Liver (tissue), 9 donors: ENCODE data around the gene CCDC78. TPM values are rescaled to one million over a fixed set of nuclear protein-coding genes. Genes with fewer than 3 reads are reported as not detected.

Experiments used
- DNase-seq: peaks from one replicate; pipeline ENCODE4 v3.0.0-alpha.2; 2017; ENCODE audit warnings: low spot score
- H3K27ac ChIP-seq, 2 donors: one replicate each; pipeline ENCODE4 v1.7.0; 2013; ENCODE audit warnings: inconsistent platforms in 2 of 2, low read length in 2 of 2, control low read depth in 1 of 2, low read depth in 1 of 2, mild to moderate bottlenecking in 1 of 2
- H3K27me3 ChIP-seq, 4 donors: one replicate each; pipeline versions ENCODE4 v1.6.1 to v1.7.0; 2013; ENCODE audit warnings: low read length in 3 of 4, inconsistent platforms in 1 of 4, mild to moderate bottlenecking in 1 of 4, moderate library complexity in 1 of 4; ENCODE audit not compliant: control insufficient read depth in 4 of 4, insufficient read depth in 4 of 4
- H3K36me3 ChIP-seq, 4 donors: one replicate each; pipeline versions ENCODE4 v1.6.1 to v1.7.0; 2013; ENCODE audit warnings: low read length in 3 of 4, mild to moderate bottlenecking in 3 of 4, low read depth in 1 of 4, moderate library complexity in 1 of 4; ENCODE audit not compliant: control insufficient read depth in 4 of 4, insufficient read depth in 3 of 4
- H3K4me1 ChIP-seq, 4 donors: one replicate each; pipeline versions ENCODE4 v1.6.1 to v1.7.0; 2013; ENCODE audit warnings: low read length in 3 of 4, mild to moderate bottlenecking in 3 of 4, moderate library complexity in 1 of 4; ENCODE audit not compliant: control insufficient read depth in 4 of 4, insufficient read depth in 4 of 4
- H3K4me3 ChIP-seq, 3 donors: one replicate each; pipeline versions ENCODE4 v1.6.1 to v1.7.0; 2013; ENCODE audit warnings: low read length in 3 of 3, control low read depth in 1 of 3, low read depth in 1 of 3, mild to moderate bottlenecking in 1 of 3
- H3K9ac ChIP-seq, 2 donors: one replicate each; pipeline ENCODE4 v1.7.0; 2013; ENCODE audit warnings: low read length in 2 of 2, mild to moderate bottlenecking in 2 of 2, moderate library complexity in 2 of 2, control low read depth in 1 of 2, low read depth in 1 of 2
- H3K9me3 ChIP-seq, 4 donors: one replicate each; pipeline versions ENCODE4 v1.6.1 to v1.7.0; 2013; ENCODE audit warnings: low read length in 3 of 4; ENCODE audit not compliant: control insufficient read depth in 4 of 4
- ATF3 ChIP-seq: IDR thresholded peaks from 2 replicates; pipeline ENCODE4 v1.6.1; 2016; ENCODE audit warnings: antibody characterized with exemption
- CTCF ChIP-seq: fragments of 150-350 bp; IDR thresholded peaks from 2 replicates; pipeline ENCODE4 v1.5.1; 2017; ENCODE audit warnings: improper control_type of control experiment, low read depth, low read length; ENCODE audit not compliant: missing input control
- EGR1 ChIP-seq, 2 donors: IDR thresholded peaks; 2 replicates each; pipeline ENCODE4 v1.6.1; 2016 to 2018; ENCODE audit warnings: antibody characterized with exemption in 2 of 2, low read depth in 2 of 2
- FOXA1 ChIP-seq: IDR thresholded peaks from 2 replicates; pipeline ENCODE4 v1.6.1; 2016; ENCODE audit warnings: antibody characterized with exemption
- FOXA2 ChIP-seq: IDR thresholded peaks from 2 replicates; pipeline ENCODE4 v1.6.1; 2016; ENCODE audit warnings: antibody characterized with exemption
- GABPA ChIP-seq, 2 donors: IDR thresholded peaks in 1 of 2; conservative IDR thresholded peaks in 1 of 2; 2 replicates each; pipeline ENCODE4 v1.6.1; 2016; ENCODE audit warnings: antibody characterized with exemption in 2 of 2, mild to moderate bottlenecking in 1 of 2, moderate library complexity in 1 of 2
- HNF4A ChIP-seq, 2 donors: conservative IDR thresholded peaks; 2 replicates each; pipeline ENCODE4 v1.6.1; 2016; ENCODE audit warnings: antibody characterized with exemption in 2 of 2, mild to moderate bottlenecking in 2 of 2
- HNF4G ChIP-seq: IDR thresholded peaks from 2 replicates; pipeline ENCODE4 v1.6.1; 2016; ENCODE audit warnings: antibody characterized with exemption
- JUND ChIP-seq, 2 donors: IDR thresholded peaks; 2 replicates each; pipeline ENCODE4 v1.6.1; 2016; ENCODE audit warnings: antibody characterized with exemption in 2 of 2
- MAX ChIP-seq: IDR thresholded peaks from 2 replicates; pipeline ENCODE4 v1.6.1; 2016; ENCODE audit warnings: antibody characterized with exemption
- NR2F2 ChIP-seq: IDR thresholded peaks from 2 replicates; pipeline ENCODE4 v1.6.1; 2016; ENCODE audit warnings: antibody characterized with exemption
- RAD21 ChIP-seq, 2 donors: IDR thresholded peaks; 2 replicates each; pipeline ENCODE4 v1.6.1; 2016; ENCODE audit warnings: antibody characterized with exemption in 2 of 2, mild to moderate bottlenecking in 2 of 2
- REST ChIP-seq: IDR thresholded peaks from 2 replicates; pipeline ENCODE4 v1.6.1; 2016; ENCODE audit warnings: antibody characterized with exemption, mild to moderate bottlenecking
- RXRA ChIP-seq, 2 donors: IDR thresholded peaks; 2 replicates each; pipeline ENCODE4 v1.6.1; 2017 to 2018; ENCODE audit warnings: antibody characterized with exemption in 2 of 2, mild to moderate bottlenecking in 1 of 2
- SP1 ChIP-seq: IDR thresholded peaks from 2 replicates; pipeline ENCODE4 v1.6.1; 2018; ENCODE audit warnings: antibody characterized with exemption, mild to moderate bottlenecking
- YY1 ChIP-seq: IDR thresholded peaks from 2 replicates; pipeline ENCODE4 v1.6.1; 2016; ENCODE audit warnings: antibody characterized with exemption, mild to moderate bottlenecking
- ZBTB33 ChIP-seq: IDR thresholded peaks from 2 replicates; pipeline ENCODE4 v1.6.1; 2016; ENCODE audit warnings: antibody characterized with exemption
- WGBS: extraction: QIAGEN DNeasy Blood & Tissue Kit; methylation state at CpG from one replicate; pipeline ENCODE4 v1.1.7; 2013; 5-methylcytosine and 5-hydroxymethylcytosine counted together
- polyA plus RNA-seq, 2 donors: library from polyadenylated mRNA; stranded (reverse) in 1 of 2; unstranded in 1 of 2; fragments of 200-250 nt in 1 of 2; fragments of >200 nt in 1 of 2; fragmentation: Nextera tagmentation in 1 of 2; extraction: Ambion mirVana in 1 of 2; gene quantifications; one replicate each; pipeline versions ENCODE4 v1.2.1 to v1.2.3, GENCODE V29; 2013 to 2015
- total RNA-seq, 2 donors: library from RNA; depleted of rRNA; stranded (reverse); fragments of >200 nt; gene quantifications; one replicate each; pipeline ENCODE4 v1.2.3, GENCODE V29; 2014
- donor health status: healthy.
- donor health status: healthy.
- donor health status: healthy.
- donor health status: healthy.
- donor health status: healthy.

The CCDC78 gene
- total and polyA plus RNA-seq, 4 donors = 0.05 to 0.28 (median 0.08) TPM; not detected in 1

- 2% methylated on average over 61 of the region's 61 CpGs for WGBS
- no peaks in the 10 kb centered on the region for H3K9me3 ChIP-seq
- H3K27me3 ChIP-seq = peaks cover 0 to 2% (median 0%) of the 10 kb centered on the region in 4 donors
- H3K9ac ChIP-seq = no peak overlapping the region
- peak overlapping the region in 2 of 3 donors; percentile 23 to 43 for H3K4me3 ChIP-seq
- DNase-seq = no peak
- H3K27ac ChIP-seq = no peak overlapping the region
- H3K36me3 ChIP-seq = peaks cover 0 to 8% (median 0%) of the 10 kb centered on the region in 4 donors
- H3K4me1 ChIP-seq = peaks cover 8 to 19% (median 14%) of the 10 kb centered on the region in 4 donors
- TF ChIP-seq MAX = no peak
- no peak for TF ChIP-seq HNF4A (conservative IDR thresholded peaks at IDR 0.05)
- TF ChIP-seq ATF3 = no peak
- TF ChIP-seq GABPA (IDR thresholded peaks at IDR 0.05 in 1 of 2, conservative IDR thresholded peaks at IDR 0.05 in 1 of 2) = no peak
- TF ChIP-seq NR2F2 = no peak
- TF ChIP-seq ZBTB33 = no peak
- no peak for TF ChIP-seq RAD21 (IDR thresholded peaks at IDR 0.05)
- TF ChIP-seq HNF4G = no peak
- TF ChIP-seq SP1 = no peak
- no peak for TF ChIP-seq YY1
- TF ChIP-seq FOXA2 = no peak
- no peak for TF ChIP-seq EGR1 (IDR thresholded peaks at IDR 0.05; ENCODE audit: low read depth in 2 of 2)
- no peak for TF ChIP-seq REST
- no peak for TF ChIP-seq FOXA1
- TF ChIP-seq JUND (IDR thresholded peaks at IDR 0.05) = no peak
Measured at GRCh38 chr16:727291-727977, 1.2 kb upstream of the CCDC78 start.

GRCh38 chr16:726188-726437, 130 bp downstream of the CCDC78 start:
- no peak for DNase-seq
- H3K9me3 ChIP-seq = no peaks in the 10 kb centered on the region
- TF ChIP-seq REST (no peak), JUND (IDR thresholded peaks at IDR 0.05) (no peak), ATF3 (no peak), CTCF (no peak), FOXA1 (no peak), GABPA (IDR thresholded peaks at IDR 0.05 in 1 of 2, conservative IDR thresholded peaks at IDR 0.05 in 1 of 2) (no peak), HNF4G (no peak), FOXA2 (no peak), RAD21 (IDR thresholded peaks at IDR 0.05) (no peak), SP1 (no peak), RXRA (IDR thresholded peaks at IDR 0.05) (no peak), NR2F2 (no peak), YY1 (no peak)
- H3K36me3 ChIP-seq = peaks cover 0 to 3% (median 0%) of the 10 kb centered on the region in 4 donors
- H3K27me3 ChIP-seq = peaks cover 0 to 2% (median 0%) of the 10 kb centered on the region in 4 donors
- WGBS = 20% methylated on average over 9 of the region's 9 CpGs
- H3K4me3 ChIP-seq = no peak overlapping the region
- no peak overlapping the region for H3K9ac ChIP-seq
- H3K27ac ChIP-seq = no peak overlapping the region
- H3K4me1 ChIP-seq = peaks cover 8 to 28% (median 21%) of the 10 kb centered on the region in 4 donors
